K562 (cell line): ENCODE results near the gene TRABD2B. TPM values are rescaled to one million over a fixed set of nuclear protein-coding genes. Genes with fewer than 3 reads are reported as not detected.

Experiments used
- ATAC-seq: fragments of 200-7000 bp; cut with Tn5 transposase; 3 replicates; pipeline ENCODE4 v1.9.1; 2020; ENCODE audit warnings: moderate library complexity
- BruUV-seq: library from RNA; stranded (reverse); fragments of 400-500 nt; replicated peaks from 2 replicates; lab custom pipeline; 2021; lab: Mats Ljungman, UMichigan
- CTCF ChIA-PET: fragments of 300-600 bp; formaldehyde crosslinking; extraction: SDS; loops from one replicate; lab custom pipeline; 2021; ENCODE audit warnings: low intra/inter-chr PET ratio; lab: Yijun Ruan, JAX
- POLR2A ChIA-PET: fragments of 300-600, 350-650 bp; sonication (Branson Sonifier 250); formaldehyde crosslinking; extraction: SDS; loops from one replicate; lab custom pipeline; 2021; ENCODE audit warnings: antibody characterized with exemption, inconsistent platforms; lab: Yijun Ruan, JAX
- DNase-seq, 4 experiments: peaks; one replicate each; pipeline versions ENCODE4 v3.0.0 to v3.0.0-alpha.2; 2011 to 2018; ENCODE audit warnings: low spot score in 3 of 4, mixed read lengths in 3 of 4; ENCODE audit errors: extremely low read depth in 1 of 4
- FAIRE-seq: peaks from 2 replicates; lab custom pipeline; 2011; peaks lifted over from hg19 to GRCh38; lab: Jason Lieb, UNC
- H2AFZ ChIP-seq: 2 replicates; pipeline ENCODE4 v1.6.0; 2011; ENCODE audit warnings: low read depth, low read length, control low read depth, inconsistent platforms
- H3K27ac ChIP-seq: fragments of 200-600 bp; 3 replicates; pipeline ENCODE4 v1.8.0; 2011; ENCODE audit warnings: low read depth, mild to moderate bottlenecking, control low read depth, inconsistent platforms, low read length, moderate library complexity, mixed read lengths; ENCODE audit errors: extremely low read depth
- H3K27me3 ChIP-seq, 2 experiments: fragments of 300-600 bp in 1 of 2; 2 replicates in 1 of 2; 3 replicates in 1 of 2; pipeline versions ENCODE4 v1.6.0 to v1.8.0; 2011; ENCODE audit warnings: inconsistent platforms in 2 of 2, low read length in 2 of 2, mild to moderate bottlenecking in 1 of 2, mixed read lengths in 1 of 2, moderate library complexity in 1 of 2; ENCODE audit not compliant: control insufficient read depth in 2 of 2, insufficient read depth in 2 of 2
- H3K36me3 ChIP-seq: fragments of 300-600 bp; 3 replicates; pipeline ENCODE4 v1.8.0; 2011; ENCODE audit warnings: mild to moderate bottlenecking, low read length, inconsistent platforms; ENCODE audit not compliant: control insufficient read depth, insufficient read depth
- H3K4me1 ChIP-seq, 2 experiments: fragments of 200-600 bp in 1 of 2; replicated peaks in 1 of 2; 2 replicates in 1 of 2; 3 replicates in 1 of 2; pipeline versions ENCODE4 v1.5.1 to v1.8.0; 2011; ENCODE audit warnings: inconsistent platforms in 2 of 2, low read length in 2 of 2, mild to moderate bottlenecking in 1 of 2, mixed read lengths in 1 of 2, moderate library complexity in 1 of 2; ENCODE audit not compliant: control insufficient read depth in 2 of 2, insufficient read depth in 2 of 2
- H3K4me2 ChIP-seq: 2 replicates; pipeline ENCODE4 v1.6.1; 2011; ENCODE audit warnings: low read length, control low read depth, inconsistent platforms, mixed read lengths; ENCODE audit not compliant: insufficient read depth
- H3K4me3 ChIP-seq: fragments of 200-600 bp; sonication (generic), shearing (Covaris generic); 2 replicates; pipeline ENCODE4 v1.5.1; 2016; ENCODE audit warnings: control low read depth, inconsistent platforms
- H3K79me2 ChIP-seq: fragments of 200-600 bp; 3 replicates; pipeline ENCODE4 v1.8.0; 2011; ENCODE audit warnings: low read length, inconsistent platforms; ENCODE audit not compliant: control insufficient read depth, insufficient read depth
- H3K9ac ChIP-seq, 2 experiments: 2 replicates each; pipeline versions ENCODE4 v1.6.0 to v1.6.1; 2011; ENCODE audit warnings: low read depth in 2 of 2, low read length in 2 of 2, control low read depth in 1 of 2, inconsistent platforms in 1 of 2, mild to moderate bottlenecking in 1 of 2, mixed read lengths in 1 of 2; ENCODE audit not compliant: insufficient read depth in 1 of 2
- H3K9me1 ChIP-seq: one replicate; pipeline ENCODE4 v1.6.0; 2011; ENCODE audit warnings: inconsistent platforms, mild to moderate bottlenecking, low read length, moderate library complexity; ENCODE audit not compliant: control insufficient read depth, insufficient read depth
- H3K9me3 ChIP-seq: replicated peaks from 2 replicates; pipeline ENCODE4 v1.5.1; 2011; ENCODE audit warnings: low read depth, low read length, inconsistent platforms; ENCODE audit not compliant: control insufficient read depth, insufficient read depth
- H4K20me1 ChIP-seq: replicated peaks from 2 replicates; pipeline ENCODE4 v1.6.1; 2011; ENCODE audit warnings: low read length, inconsistent platforms, mixed read lengths; ENCODE audit not compliant: control insufficient read depth, insufficient read depth
- CHAMP1 ChIP-seq: fragments of 450-650 bp; IDR thresholded peaks from 2 replicates; pipeline ENCODE4 v1.6.1; 2016; ENCODE audit warnings: mild to moderate bottlenecking
- ERF ChIP-seq: fragments of 450-650 bp; formaldehyde crosslinking; IDR thresholded peaks from 2 replicates; pipeline ENCODE4 v1.4.0; 2020; ENCODE audit warnings: mild to moderate bottlenecking, mixed read lengths
- GTF2A2 ChIP-seq: IDR thresholded peaks from 2 replicates; pipeline ENCODE4 v1.6.1; 2016; ENCODE audit warnings: mild to moderate bottlenecking, missing genetic modification characterization, missing compliant biosample characterization
- KAT2B ChIP-seq: IDR thresholded peaks from one replicate; pipeline ENCODE4 v1.6.1; 2012; ENCODE audit warnings: low read depth, mild to moderate bottlenecking, control low read depth, inconsistent platforms, low read length, moderate library complexity
- MNT ChIP-seq, 2 experiments: fragments of 450-650 bp; conservative IDR thresholded peaks; 2 replicates each; pipeline ENCODE4 v1.6.1; 2017; ENCODE audit warnings: mild to moderate bottlenecking in 2 of 2, moderate library complexity in 2 of 2
- MTA1 ChIP-seq: fragments of 450-650 bp; IDR thresholded peaks from 2 replicates; pipeline ENCODE4 v1.6.1; 2017; ENCODE audit warnings: borderline replicate concordance
- NFXL1 ChIP-seq: fragments of 450-650 bp; formaldehyde crosslinking; IDR thresholded peaks from 2 replicates; pipeline ENCODE4 v1.4.0; 2021; ENCODE audit warnings: mild to moderate bottlenecking
- PCBP2 ChIP-seq: fragments of 200-400 bp; formaldehyde crosslinking; IDR thresholded peaks from 2 replicates; pipeline ENCODE4 v1.6.1; 2018; ENCODE audit warnings: low read length, low read depth, mild to moderate bottlenecking, moderate library complexity; ENCODE audit not compliant: poor library complexity, severe bottlenecking
- PML ChIP-seq: IDR thresholded peaks from 2 replicates; pipeline ENCODE4 v1.6.1; 2012; ENCODE audit warnings: low read length, inconsistent platforms
- POLR2AphosphoS5 ChIP-seq: IDR thresholded peaks from 2 replicates; pipeline ENCODE4 v1.6.1; 2011; ENCODE audit warnings: mild to moderate bottlenecking, low read depth, low read length, moderate library complexity; ENCODE audit not compliant: control insufficient read depth, insufficient read depth
- SOX6 ChIP-seq: fragments of 450-650 bp; IDR thresholded peaks from 2 replicates; pipeline ENCODE4 v1.6.1; 2014; ENCODE audit warnings: mild to moderate bottlenecking
- TEAD1 ChIP-seq, 2 experiments: fragments of 450-650 bp in 1 of 2; sonication (generic) in 1 of 2; formaldehyde crosslinking; IDR thresholded peaks; 2 replicates each; pipeline versions ENCODE4 v1.4.0 to v1.8.0; 2020 to 2022; ENCODE audit warnings: mild to moderate bottlenecking in 2 of 2, missing genetic modification reagents in 1 of 2
- THRA ChIP-seq: fragments of 450-650 bp; IDR thresholded peaks from 2 replicates; pipeline ENCODE4 v1.6.1; 2017; ENCODE audit warnings: mild to moderate bottlenecking, moderate library complexity
- USF2 ChIP-seq: sonication (generic); formaldehyde crosslinking; IDR thresholded peaks from 2 replicates; pipeline ENCODE4 v1.5.0; 2020; ENCODE audit warnings: missing genetic modification reagents
- ZNF239 ChIP-seq: fragments of 250-450 bp; sonication (Bioruptor Pico); IDR thresholded peaks from 2 replicates; pipeline ENCODE4 v1.4.0; 2020; ENCODE audit warnings: mild to moderate bottlenecking
- ZNF76 ChIP-seq: fragments of 250-450 bp; sonication (Bioruptor Pico); IDR thresholded peaks from 2 replicates; pipeline ENCODE4 v1.4.0; 2020; ENCODE audit warnings: mild to moderate bottlenecking, moderate library complexity, borderline replicate concordance
- ZSCAN29 ChIP-seq: fragments of 450-650 bp; IDR thresholded peaks from 2 replicates; pipeline ENCODE4 v1.6.1; 2017
- WGBS: fragments of 100-300 bp; shearing (Covaris generic); methylation state at CpG from one replicate; pipeline ENCODE4 v1.1.6; 2016; ENCODE audit warnings: low coverage, mixed read lengths; ENCODE audit not compliant: insufficient coverage; ENCODE audit errors: missing lambda C conversion rate; 5-methylcytosine and 5-hydroxymethylcytosine counted together
- in situ Hi-C: fragments of 300-500 bp; cut with MboI; formaldehyde crosslinking; loops from 4 replicates; pipeline ENCODE4 v1.15.0; 2018; ENCODE audit warnings: inconsistent platforms, mixed read lengths
- intact Hi-C: fragments of 100-400 bp; cut with micrococcal nuclease; formaldehyde crosslinking; loops from 2 replicates; pipeline ENCODE4 v1.14.2; 2022
- polyA plus RNA-seq, 8 experiments: library from polyadenylated mRNA; depleted of rRNA in 4 of 8; stranded (reverse) in 5 of 8; unstranded in 3 of 8; fragments of >200 nt; fragmentation: Nextera tagmentation in 2 of 8; fragmentation: Illumina TruSeq in 1 of 8; extraction: Ambion mirVana in 2 of 8; extraction: Trizol in 1 of 8; gene quantifications; 2 replicates each; pipeline versions ENCODE4 v1.2.1 to v1.2.3, GENCODE V29; 2011 to 2014; ENCODE audit warnings: inconsistent platforms in 1 of 8, missing spikeins in 1 of 8
- total RNA-seq, 7 experiments: library from RNA; depleted of rRNA in 6 of 7; stranded (reverse); fragments of >200 nt in 6 of 7; fragmentation: Illumina TruSeq in 2 of 7; extraction: Trizol in 2 of 7; gene quantifications; 2 replicates each; pipeline versions ENCODE4 v1.2.1 to v1.2.3, GENCODE V29; 2011 to 2021; ENCODE audit warnings: low replicate concordance in 1 of 7

The TRABD2B gene
- total and polyA plus RNA-seq, 9 of the 15 experiments (the other 6 are each of a cell fraction or from before 2014, with no cell fraction given): not detected

GRCh38 chr1:47990286-47990685 lies 6.9 kb downstream of the TRABD2B start:
- H3K9ac ChIP-seq: no peak overlapping the region
- ChIA-PET POLR2A (no interaction called here), CTCF (no interaction called here)
- WGBS: 0% methylated on average over 4 of the region's 4 CpGs
- H3K79me2 ChIP-seq: no peaks in the 10 kb centered on the region
- no peak overlapping the region for H3K4me3 ChIP-seq
- DNase-seq (no peak), FAIRE-seq (no peak), ATAC-seq (no peak)
- peaks cover 33 to 54% of the 10 kb centered on the region in 2 experiments for H3K27me3 ChIP-seq
- intact Hi-C loops (no loop called here), in situ Hi-C loops (no loop called here)
- peaks cover 3% of the 10 kb centered on the region for H3K9me1 ChIP-seq
- H3K4me1 ChIP-seq: no peaks in the 10 kb centered on the region; a peak in 1 of 5 replicates
- H3K27ac ChIP-seq: no peak overlapping the region
- no TSS peak for BruUV-seq
- no peak overlapping the region for H3K4me2 ChIP-seq
- no peak overlapping the region for H2AFZ ChIP-seq
- H3K9me3 ChIP-seq: no peaks in the 10 kb centered on the region
- no peaks in the 10 kb centered on the region for H4K20me1 ChIP-seq
- no peaks in the 10 kb centered on the region for H3K36me3 ChIP-seq
- TF ChIP-seq USF2 (CRISPR knock-in tag): no peak
- TF ChIP-seq POLR2AphosphoS5: no peak
- TF ChIP-seq ZNF239 (CRISPR knock-in tag): no peak
- no peak for TF ChIP-seq MNT (conservative IDR thresholded peaks at IDR 0.05)
- no peak for TF ChIP-seq TEAD1 (CRISPR knock-in tag; IDR thresholded peaks at IDR 0.05)
- no peak for TF ChIP-seq ZSCAN29
- no peak for TF ChIP-seq THRA
- TF ChIP-seq PML: no peak
- TF ChIP-seq SOX6: no peak
- TF ChIP-seq NFXL1 (CRISPR knock-in tag): no peak
- TF ChIP-seq ZNF76 (CRISPR knock-in tag): no peak
- TF ChIP-seq MTA1: no peak
- no peak for TF ChIP-seq ERF (CRISPR knock-in tag)
- no peak for TF ChIP-seq CHAMP1
- no peak for TF ChIP-seq GTF2A2
- no peak for TF ChIP-seq KAT2B
- no peak for TF ChIP-seq PCBP2
